Stimulated activated CD8-positive, alpha-beta memory T cell treated with anti-CD3 and anti-CD28 coated beads, Interleukin-2, amount 100 ng/mL, for 48 hours (primary cell): ENCODE measurements around the gene SHC3.
"Not testable (repeated sequence)": the region's sequence is repeated elsewhere in the genome, so short reads cannot be mapped to it uniquely, and the experiment has no call there.

ENCODE experiments used
- DNase-seq, 2 donors: peaks; one replicate each; pipeline ENCODE4 v3.0.0-alpha.2; 2020; ENCODE audit warnings: low read depth in 2 of 2

SHC3 gene

DNA sequence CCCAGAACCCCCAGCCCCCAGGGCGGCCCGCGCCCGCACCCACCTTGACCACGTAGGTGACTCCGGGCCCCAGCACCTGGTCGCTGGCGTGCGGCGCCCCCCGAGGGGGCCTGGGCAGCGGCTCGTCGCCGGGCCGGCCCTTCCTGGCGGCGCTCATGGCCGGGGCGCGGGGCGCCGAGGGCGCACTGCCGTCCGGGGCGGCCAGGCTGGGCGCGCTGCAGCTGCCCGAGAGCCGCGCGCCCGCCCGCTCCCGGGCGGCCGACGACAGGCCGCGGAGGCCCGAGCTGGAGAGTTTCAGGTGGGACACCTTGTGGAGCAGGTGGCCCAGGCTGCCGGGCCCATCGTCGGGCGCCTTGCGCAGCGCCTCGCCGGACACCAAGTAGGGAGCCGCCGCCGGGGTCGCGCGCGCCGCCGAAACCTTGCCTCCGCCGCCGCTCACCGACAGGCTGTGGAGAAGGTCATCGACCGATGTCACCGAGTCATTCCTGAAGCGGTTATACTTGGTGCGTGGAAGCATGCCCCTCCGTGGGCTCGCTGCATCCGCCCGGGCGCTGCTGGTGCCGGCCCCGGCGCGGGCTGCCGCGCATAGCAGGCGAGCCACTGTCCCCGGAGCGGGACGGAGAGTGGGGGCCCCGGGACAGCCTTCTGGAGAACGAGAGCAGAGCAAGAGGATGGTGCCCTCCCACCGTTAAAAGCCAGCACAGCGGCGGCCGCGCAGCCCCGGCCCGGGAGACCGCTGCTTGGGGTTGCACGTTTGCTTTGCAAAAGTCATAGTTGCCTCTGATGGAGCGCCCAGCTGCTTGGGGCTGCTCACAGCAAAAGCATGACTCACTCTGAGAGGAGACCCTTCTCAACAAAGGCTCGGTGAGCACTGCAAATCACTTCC lies at the start of gene SHC3:
Gene SHC3, minus strand, starts transcription at position 875 of the 886 bp plus-strand sequence. Its CDS starts 358 bp downstream, at position 517.
- no peak for DNase-seq

GRCh38 chr9:89225991-89226471 lies 47.4 kb upstream of the SHC3 start:
- no peak for DNase-seq

- no peak for DNase-seq
Measured at GRCh38 chr9:89225587-89225986, 47.0 kb upstream of the SHC3 start.

GRCh38 chr9:89225036-89225435 lies 46.4 kb upstream of the SHC3 start:
- DNase-seq = no peak

GRCh38 chr9:89224633-89225032 lies 46.0 kb upstream of the SHC3 start:
- DNase-seq = no peak

DNA sequence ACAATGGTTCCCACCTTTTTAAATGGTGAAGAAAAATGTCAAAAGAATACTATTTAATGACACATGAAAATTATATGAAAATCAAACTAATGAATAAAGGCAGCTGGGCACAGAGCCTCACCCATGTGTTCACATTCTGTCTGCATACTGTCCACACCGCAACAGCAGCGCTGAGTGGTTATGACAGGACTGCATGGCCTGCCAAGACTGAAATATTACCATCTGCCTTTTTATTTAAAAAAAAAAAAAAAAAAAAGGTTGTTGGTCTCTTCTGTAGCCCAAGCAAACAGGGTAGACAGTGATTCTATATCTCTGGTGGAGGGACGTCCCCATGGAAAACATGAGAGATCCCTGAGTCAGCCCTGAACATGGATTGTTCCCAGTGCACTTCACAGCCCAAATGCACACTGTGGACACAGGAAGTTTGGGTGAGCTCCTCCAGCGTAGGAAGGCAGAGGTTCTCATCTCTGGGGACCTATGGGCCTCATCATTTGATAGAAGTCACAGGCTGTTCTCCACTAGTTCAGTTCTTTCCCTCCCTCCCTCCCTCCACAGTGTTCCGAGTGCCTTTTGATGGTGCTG lies 44.9 kb upstream of the SHC3 start:
- no peak for DNase-seq

- no peak for DNase-seq
Measured at GRCh38 chr9:89219637-89220036, 41.0 kb upstream of the SHC3 start.

GRCh38 chr9:89218040-89218928 lies 39.7 kb upstream of the SHC3 start:
- DNase-seq = no peak

GRCh38 chr9:89215342-89215741 lies 36.7 kb upstream of the SHC3 start:
- no peak for DNase-seq

GRCh38 chr9:89213396-89213880 lies 34.8 kb upstream of the SHC3 start:
- DNase-seq = no peak

GRCh38 chr9:89212171-89212570 lies 33.6 kb upstream of the SHC3 start:
- DNase-seq = no peak

GRCh38 chr9:89209311-89209710 lies 30.7 kb upstream of the SHC3 start:
- DNase-seq = not testable (repeated sequence)

DNA sequence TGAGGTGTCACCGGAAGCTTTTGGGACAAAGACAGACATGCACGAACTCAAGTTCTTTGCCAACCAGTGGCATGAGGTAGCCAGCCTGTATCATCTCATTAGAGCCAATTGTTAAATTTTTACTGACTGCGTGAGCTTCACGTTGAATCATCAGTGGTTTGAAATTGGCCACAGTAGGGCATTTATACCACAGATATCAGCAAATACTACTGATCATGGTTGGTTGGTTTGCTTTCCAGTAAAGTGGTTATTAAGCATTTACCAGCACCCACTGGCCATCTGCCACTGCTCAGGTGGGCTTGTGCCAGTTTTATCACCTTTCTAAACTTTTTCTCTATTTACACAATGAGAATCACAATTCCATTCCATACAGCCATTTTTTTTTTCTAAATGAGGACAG lies 28.4 kb upstream of the SHC3 start:
- no peak for DNase-seq

- no peak for DNase-seq
Measured at GRCh38 chr9:89204801-89205200, 26.2 kb upstream of the SHC3 start.

- DNase-seq = no peak
Measured at GRCh38 chr9:89195131-89195797, 16.6 kb upstream of the SHC3 start.

GRCh38 chr9:89194421-89195130 lies 16.0 kb upstream of the SHC3 start:
- DNase-seq = no peak

GRCh38 chr9:89191004-89191403 lies 12.4 kb upstream of the SHC3 start:
- DNase-seq = no peak

- no peak for DNase-seq
Measured at GRCh38 chr9:89189215-89189614, 10.6 kb upstream of the SHC3 start.

- DNase-seq = no peak
Measured at GRCh38 chr9:89187950-89188349, 9.3 kb upstream of the SHC3 start.

GRCh38 chr9:89187541-89187940 lies 8.9 kb upstream of the SHC3 start:
- DNase-seq = no peak

- no peak for DNase-seq
Measured at GRCh38 chr9:89186960-89187359, 8.3 kb upstream of the SHC3 start.
